ENCODE data around the gene SSNA1. TPM values are rescaled to one million over a fixed set of nuclear protein-coding genes. Genes with fewer than 3 reads are reported as not detected.

Gene SSNA1
- total RNA-seq, 4 donors from 2014 or later: 37.3 to 73.9 (median 53.5) TPM

GRCh38 chr9:137204731-137205125, 16.3 kb downstream of the SSNA1 start:
- no peaks in the 10 kb centered on the region for H3K27me3 ChIP-seq
- no peak for DNase-seq (ENCODE audit: low spot score in 2 of 2)

DNA sequence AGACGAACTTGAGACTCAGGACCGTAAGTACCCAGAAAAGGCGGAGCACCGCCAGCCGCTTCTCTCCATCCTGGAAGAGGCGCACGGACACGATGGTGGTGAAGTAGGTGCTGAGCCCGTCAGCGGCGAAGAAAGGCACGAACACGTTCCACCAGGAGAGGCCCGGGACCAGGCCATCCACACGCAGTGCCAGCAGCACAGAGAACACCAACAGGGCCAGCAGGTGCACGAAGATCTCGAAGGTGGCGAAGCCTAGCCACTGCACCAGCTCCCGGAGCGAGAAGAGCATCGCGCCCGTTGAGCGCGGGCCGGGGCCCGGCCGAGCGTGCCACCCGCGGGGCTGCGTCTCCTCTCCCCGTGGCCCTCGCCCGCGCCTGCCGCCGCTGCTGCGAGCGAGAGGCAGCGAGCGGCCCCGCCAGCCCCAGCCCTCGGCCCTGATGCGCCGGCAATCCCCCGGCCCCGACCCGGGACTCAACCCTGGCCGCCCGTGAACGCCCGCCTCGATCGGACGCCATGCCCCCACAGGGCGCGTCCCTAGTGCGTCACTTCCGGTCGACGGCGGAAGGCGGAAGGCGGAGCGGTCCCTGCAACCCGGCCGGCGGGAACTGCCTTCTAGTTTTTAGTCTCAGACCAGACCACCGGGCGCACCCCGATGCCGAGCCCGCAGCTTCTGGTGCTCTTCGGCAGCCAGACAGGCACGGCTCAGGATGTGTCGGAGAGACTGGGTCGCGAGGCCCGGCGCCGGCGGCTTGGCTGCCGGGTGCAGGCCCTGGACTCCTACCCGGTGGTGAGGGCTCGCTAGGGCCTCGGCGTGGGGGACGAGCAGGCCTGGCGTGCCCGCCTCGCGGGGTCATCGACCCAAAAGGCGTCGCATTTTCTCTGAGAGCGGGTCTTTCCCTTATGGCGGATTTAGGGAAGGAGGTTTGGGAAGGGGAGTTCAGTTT, 16.9 kb downstream of the SSNA1 start, which contains the start of the genes NDOR1 and TMEM203:
Gene NDOR1, plus strand, starts transcription at position 575 of the 944 bp plus-strand sequence. Its CDS starts 78 bp downstream, at position 653.
Gene TMEM203, minus strand, starts transcription at position 523 of the 944 bp plus-strand sequence. Its CDS starts 234 bp downstream, at position 289.
- H3K36me3 ChIP-seq: peaks cover 0 to 25% (median 0%) of the 10 kb centered on the region in 3 donors
- peak within 1 kb of the TSS; percentile 64 to 89 (median 84) for H3K27ac ChIP-seq
- H3K9me3 ChIP-seq: no peaks in the 10 kb centered on the region
- H3K4me1 ChIP-seq: peaks cover 6 to 60% (median 45%) of the 10 kb centered on the region in 4 donors
- WGBS, 2 donors: 0 to 1% methylated on average over 32 to 38 of the region's 98 CpGs
- H3K27me3 ChIP-seq: no peaks in the 10 kb centered on the region
- peak; percentile 80 to 89 for DNase-seq (ENCODE audit: low spot score in 2 of 2)
- H3K4me3 ChIP-seq: peak within 1 kb of the TSS; percentile 96 to 99 (median 96)
- TF ChIP-seq, protein P1, sequence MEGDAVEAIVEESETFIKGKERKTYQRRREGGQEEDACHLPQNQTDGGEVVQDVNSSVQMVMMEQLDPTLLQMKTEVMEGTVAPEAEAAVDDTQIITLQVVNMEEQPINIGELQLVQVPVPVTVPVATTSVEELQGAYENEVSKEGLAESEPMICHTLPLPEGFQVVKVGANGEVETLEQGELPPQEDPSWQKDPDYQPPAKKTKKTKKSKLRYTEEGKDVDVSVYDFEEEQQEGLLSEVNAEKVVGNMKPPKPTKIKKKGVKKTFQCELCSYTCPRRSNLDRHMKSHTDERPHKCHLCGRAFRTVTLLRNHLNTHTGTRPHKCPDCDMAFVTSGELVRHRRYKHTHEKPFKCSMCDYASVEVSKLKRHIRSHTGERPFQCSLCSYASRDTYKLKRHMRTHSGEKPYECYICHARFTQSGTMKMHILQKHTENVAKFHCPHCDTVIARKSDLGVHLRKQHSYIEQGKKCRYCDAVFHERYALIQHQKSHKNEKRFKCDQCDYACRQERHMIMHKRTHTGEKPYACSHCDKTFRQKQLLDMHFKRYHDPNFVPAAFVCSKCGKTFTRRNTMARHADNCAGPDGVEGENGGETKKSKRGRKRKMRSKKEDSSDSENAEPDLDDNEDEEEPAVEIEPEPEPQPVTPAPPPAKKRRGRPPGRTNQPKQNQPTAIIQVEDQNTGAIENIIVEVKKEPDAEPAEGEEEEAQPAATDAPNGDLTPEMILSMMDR (IDR thresholded peaks at IDR 0.05): no peak
- TF ChIP-seq EP300 (IDR thresholded peaks at IDR 0.05) (peak in 1 of 2 donors; percentile 96), POLR2A (IDR thresholded peaks at IDR 0.05) (peak; percentile 60 to 71)

More at GRCh38 chr9:137204731-137205125, 16.3 kb downstream of the SSNA1 start:
- Histone ChIP-seq H3K36me3 (peaks cover 0 to 19% (median 0%) of the 10 kb centered on the region in 3 donors), H3K4me3 (peak overlapping the region; percentile 96 to 99 (median 96)), H3K4me1 (peaks cover 6 to 62% (median 47%) of the 10 kb centered on the region in 4 donors), H3K27ac (peak overlapping the region in 2 of 4 donors; percentile 89), H3K9me3 (no peaks in the 10 kb centered on the region)
- 15 to 17% methylated on average over 21 of the region's 21 CpGs for WGBS, 2 donors
- TF ChIP-seq, protein P1 (IDR thresholded peaks at IDR 0.05): no peak
- no peak for TF ChIP-seq POLR2A (IDR thresholded peaks at IDR 0.05)
- no peak for TF ChIP-seq EP300 (IDR thresholded peaks at IDR 0.05)

GRCh38 chr9:137206602-137207001, 18.1 kb downstream of the SSNA1 start:
- peak overlapping the region in 1 of 4 donors; percentile 89 for H3K27ac ChIP-seq
- TF ChIP-seq EP300 (IDR thresholded peaks at IDR 0.05) (no peak), POLR2A (IDR thresholded peaks at IDR 0.05) (no peak)
- TF ChIP-seq, protein P1 (IDR thresholded peaks at IDR 0.05): no peak
- no peak for DNase-seq (ENCODE audit: low spot score in 2 of 2)
- peaks cover 6 to 53% (median 39%) of the 10 kb centered on the region in 4 donors for H3K4me1 ChIP-seq
- no peaks in the 10 kb centered on the region for H3K27me3 ChIP-seq
- 85 to 86% methylated on average over 7 of the region's 7 CpGs for WGBS, 2 donors
- peak overlapping the region in 3 of 4 donors; percentile 96 to 99 (median 96) for H3K4me3 ChIP-seq
- peaks cover 0 to 31% (median 0%) of the 10 kb centered on the region in 3 donors for H3K36me3 ChIP-seq
- no peaks in the 10 kb centered on the region for H3K9me3 ChIP-seq

- no peak overlapping the region for H3K4me3 ChIP-seq
- TF ChIP-seq, protein P1 (IDR thresholded peaks at IDR 0.05): no peak
- TF ChIP-seq EP300 (IDR thresholded peaks at IDR 0.05): no peak
- TF ChIP-seq POLR2A (IDR thresholded peaks at IDR 0.05): no peak
- no peaks in the 10 kb centered on the region for H3K27me3 ChIP-seq
- WGBS, 2 donors: 74 to 78% methylated on average over 13 of the region's 13 CpGs
- peaks cover 0 to 63% (median 0%) of the 10 kb centered on the region in 3 donors for H3K36me3 ChIP-seq
- no peak for DNase-seq (ENCODE audit: low spot score in 2 of 2)
- H3K9me3 ChIP-seq: no peaks in the 10 kb centered on the region
- no peak overlapping the region for H3K27ac ChIP-seq
- peaks cover 0 to 11% (median 6%) of the 10 kb centered on the region in 4 donors for H3K4me1 ChIP-seq
These were observed 23.1 kb downstream of the SSNA1 start for GRCh38 chr9:137211532-137211931.

All from tibial nerve (tissue), 4 donors.